GM23338 (cell line): ENCODE results near the gene RIOK3.

Experiments used
- CREB1 ChIP-seq: fragments of 250-450 bp; sonication (Bioruptor Pico); IDR thresholded peaks from 2 replicates; pipeline ENCODE4 v1.5.0; 2020; ENCODE audit warnings: low read depth, mild to moderate bottlenecking, moderate library complexity
- EZH2 ChIP-seq: fragments of 200-600 bp; sonication (generic); IDR thresholded peaks from one replicate; pipeline ENCODE4 v1.8.0; 2017; ENCODE audit warnings: antibody characterized with exemption, mild to moderate bottlenecking, low read depth; ENCODE audit not compliant: unreplicated experiment
- EZH2phosphoT487 ChIP-seq: fragments of 200-600 bp; sonication (generic); IDR thresholded peaks from one replicate; pipeline ENCODE4 v1.8.1; 2018; ENCODE audit warnings: antibody characterized with exemption; ENCODE audit not compliant: unreplicated experiment
- JUNB ChIP-seq: IDR thresholded peaks from one replicate; pipeline ENCODE4 v1.6.1; 2016; ENCODE audit warnings: antibody characterized with exemption; ENCODE audit not compliant: unreplicated experiment
- POLR2AphosphoS5 ChIP-seq: IDR thresholded peaks from 2 replicates; pipeline ENCODE4 v1.6.1; 2016; ENCODE audit warnings: antibody characterized with exemption, low read depth
- ZNF331 ChIP-seq: fragments of 250-450 bp; sonication (Bioruptor Pico); IDR thresholded peaks from 2 replicates; pipeline ENCODE4 v1.5.0; 2020; ENCODE audit warnings: low read depth, mild to moderate bottlenecking, moderate library complexity
- TF ChIP-seq, protein P1 (sequence below), 2 experiments: fragments of 200-600 bp in 1 of 2; sonication (generic) in 1 of 2; conservative IDR thresholded peaks; 2 replicates each; pipeline versions ENCODE4 v1.5.1 to v1.6.1; 2016 to 2017; ENCODE audit warnings: antibody characterized with exemption in 2 of 2, low read depth in 2 of 2, mild to moderate bottlenecking in 2 of 2, moderate library complexity in 1 of 2
- TF ChIP-seq, protein P2 (sequence below): IDR thresholded peaks from one replicate; pipeline ENCODE4 v1.6.1; 2018; ENCODE audit warnings: antibody characterized with exemption; ENCODE audit not compliant: unreplicated experiment

DNA sequence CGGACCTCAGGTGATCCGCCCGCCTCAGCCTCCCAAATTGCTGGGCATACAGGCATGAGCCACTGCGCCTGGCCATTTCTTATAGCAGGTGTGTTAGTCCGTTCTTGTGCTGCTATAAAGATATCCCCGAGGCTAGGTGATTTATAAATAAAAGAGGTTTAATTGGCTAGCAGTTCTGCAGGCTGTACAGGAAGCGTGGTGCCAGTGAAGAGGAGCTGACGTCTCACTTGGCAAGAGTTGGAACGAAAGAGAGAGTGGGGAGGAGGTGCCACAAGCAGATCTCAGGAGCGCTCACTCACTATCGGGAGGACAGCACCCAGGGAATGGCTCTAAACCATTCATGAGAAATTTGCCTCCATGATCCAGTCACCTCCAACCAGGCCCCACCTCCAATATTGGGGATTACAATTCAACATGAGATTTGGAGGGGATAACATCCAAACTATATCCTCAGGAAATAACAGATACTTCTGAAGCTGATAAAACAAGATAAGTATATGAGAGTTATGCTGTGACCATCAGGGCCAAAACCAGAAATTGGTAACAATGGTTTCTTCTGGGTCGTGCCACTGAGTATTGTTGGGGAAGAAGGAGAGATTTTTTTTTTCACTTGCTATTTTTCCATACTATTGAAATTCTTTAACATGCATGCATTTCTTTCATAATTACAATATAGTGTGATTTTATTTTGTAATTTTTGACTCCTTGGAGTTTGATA, 42.8 kb downstream of the RIOK3 start:
- TF ChIP-seq, protein P1, sequence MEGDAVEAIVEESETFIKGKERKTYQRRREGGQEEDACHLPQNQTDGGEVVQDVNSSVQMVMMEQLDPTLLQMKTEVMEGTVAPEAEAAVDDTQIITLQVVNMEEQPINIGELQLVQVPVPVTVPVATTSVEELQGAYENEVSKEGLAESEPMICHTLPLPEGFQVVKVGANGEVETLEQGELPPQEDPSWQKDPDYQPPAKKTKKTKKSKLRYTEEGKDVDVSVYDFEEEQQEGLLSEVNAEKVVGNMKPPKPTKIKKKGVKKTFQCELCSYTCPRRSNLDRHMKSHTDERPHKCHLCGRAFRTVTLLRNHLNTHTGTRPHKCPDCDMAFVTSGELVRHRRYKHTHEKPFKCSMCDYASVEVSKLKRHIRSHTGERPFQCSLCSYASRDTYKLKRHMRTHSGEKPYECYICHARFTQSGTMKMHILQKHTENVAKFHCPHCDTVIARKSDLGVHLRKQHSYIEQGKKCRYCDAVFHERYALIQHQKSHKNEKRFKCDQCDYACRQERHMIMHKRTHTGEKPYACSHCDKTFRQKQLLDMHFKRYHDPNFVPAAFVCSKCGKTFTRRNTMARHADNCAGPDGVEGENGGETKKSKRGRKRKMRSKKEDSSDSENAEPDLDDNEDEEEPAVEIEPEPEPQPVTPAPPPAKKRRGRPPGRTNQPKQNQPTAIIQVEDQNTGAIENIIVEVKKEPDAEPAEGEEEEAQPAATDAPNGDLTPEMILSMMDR (conservative IDR thresholded peaks at IDR 0.05; ENCODE audit: low read depth in 2 of 2), result no peak
- TF ChIP-seq, protein P2, sequence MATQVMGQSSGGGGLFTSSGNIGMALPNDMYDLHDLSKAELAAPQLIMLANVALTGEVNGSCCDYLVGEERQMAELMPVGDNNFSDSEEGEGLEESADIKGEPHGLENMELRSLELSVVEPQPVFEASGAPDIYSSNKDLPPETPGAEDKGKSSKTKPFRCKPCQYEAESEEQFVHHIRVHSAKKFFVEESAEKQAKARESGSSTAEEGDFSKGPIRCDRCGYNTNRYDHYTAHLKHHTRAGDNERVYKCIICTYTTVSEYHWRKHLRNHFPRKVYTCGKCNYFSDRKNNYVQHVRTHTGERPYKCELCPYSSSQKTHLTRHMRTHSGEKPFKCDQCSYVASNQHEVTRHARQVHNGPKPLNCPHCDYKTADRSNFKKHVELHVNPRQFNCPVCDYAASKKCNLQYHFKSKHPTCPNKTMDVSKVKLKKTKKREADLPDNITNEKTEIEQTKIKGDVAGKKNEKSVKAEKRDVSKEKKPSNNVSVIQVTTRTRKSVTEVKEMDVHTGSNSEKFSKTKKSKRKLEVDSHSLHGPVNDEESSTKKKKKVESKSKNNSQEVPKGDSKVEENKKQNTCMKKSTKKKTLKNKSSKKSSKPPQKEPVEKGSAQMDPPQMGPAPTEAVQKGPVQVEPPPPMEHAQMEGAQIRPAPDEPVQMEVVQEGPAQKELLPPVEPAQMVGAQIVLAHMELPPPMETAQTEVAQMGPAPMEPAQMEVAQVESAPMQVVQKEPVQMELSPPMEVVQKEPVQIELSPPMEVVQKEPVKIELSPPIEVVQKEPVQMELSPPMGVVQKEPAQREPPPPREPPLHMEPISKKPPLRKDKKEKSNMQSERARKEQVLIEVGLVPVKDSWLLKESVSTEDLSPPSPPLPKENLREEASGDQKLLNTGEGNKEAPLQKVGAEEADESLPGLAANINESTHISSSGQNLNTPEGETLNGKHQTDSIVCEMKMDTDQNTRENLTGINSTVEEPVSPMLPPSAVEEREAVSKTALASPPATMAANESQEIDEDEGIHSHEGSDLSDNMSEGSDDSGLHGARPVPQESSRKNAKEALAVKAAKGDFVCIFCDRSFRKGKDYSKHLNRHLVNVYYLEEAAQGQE, result no peak
- no peak for TF ChIP-seq POLR2AphosphoS5
- TF ChIP-seq EZH2, result no peak
- TF ChIP-seq CREB1 (CRISPR knock-in tag), result no peak
- no peak for TF ChIP-seq JUNB
- no peak for TF ChIP-seq EZH2phosphoT487
- no peak for TF ChIP-seq ZNF331
